IPS-11a (cell line): ENCODE measurements around the gene PPP1R13L.
"Not testable (repeated sequence)": the region's sequence is repeated elsewhere in the genome, so short reads cannot be mapped to it uniquely, and the experiment has no call there.

Experiments
- H3K4me3 ChIP-seq: one replicate; pipeline ENCODE4 v1.5.1; 2013; ENCODE audit warnings: low read depth, low read length, control low read depth

The PPP1R13L gene

GRCh38 chr19:45348367-45349125, 56.3 kb downstream of the PPP1R13L start:
- H3K4me3 ChIP-seq: no peak overlapping the region

DNA sequence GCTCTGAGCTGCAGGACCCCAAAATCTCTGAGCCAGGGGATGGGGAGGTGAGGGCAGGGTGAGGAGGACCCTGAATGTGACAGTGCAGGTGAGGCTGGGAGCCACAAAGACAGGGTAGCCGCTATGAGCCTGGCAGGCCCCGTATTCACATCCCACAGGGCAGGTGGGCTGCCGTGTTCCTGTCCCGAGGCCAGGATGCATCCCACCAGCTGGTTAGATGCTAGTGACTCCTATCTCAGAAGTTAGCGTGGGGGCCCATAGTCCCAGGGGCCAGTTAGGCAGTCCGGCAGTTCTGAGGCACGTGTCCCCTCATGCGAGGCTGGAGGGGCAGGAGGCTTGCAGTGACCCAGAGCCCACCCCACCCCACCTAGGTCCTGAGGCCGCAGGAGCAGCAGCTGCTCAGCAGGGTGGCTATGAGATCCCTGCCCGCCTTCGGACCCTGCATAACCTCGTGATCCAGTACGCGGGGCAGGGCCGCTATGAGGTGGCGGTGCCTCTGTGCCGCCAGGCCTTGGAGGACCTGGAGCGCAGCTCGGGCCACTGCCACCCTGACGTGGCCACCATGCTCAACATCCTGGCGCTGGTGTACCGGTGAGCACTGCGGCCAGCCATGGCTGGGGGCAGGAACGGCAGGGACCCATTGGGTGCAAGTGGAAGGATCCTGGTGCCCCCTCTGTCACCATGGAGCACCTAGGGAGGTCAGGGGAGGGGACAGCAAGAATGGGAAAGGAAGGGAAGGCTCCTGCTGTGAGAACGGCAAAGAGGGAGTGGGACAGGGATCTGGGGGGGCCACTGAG, 57.1 kb downstream of the PPP1R13L start:
- no peak overlapping the region for H3K4me3 ChIP-seq

GRCh38 chr19:45346449-45346848, 58.4 kb downstream of the PPP1R13L start:
- no peak overlapping the region for H3K4me3 ChIP-seq

DNA sequence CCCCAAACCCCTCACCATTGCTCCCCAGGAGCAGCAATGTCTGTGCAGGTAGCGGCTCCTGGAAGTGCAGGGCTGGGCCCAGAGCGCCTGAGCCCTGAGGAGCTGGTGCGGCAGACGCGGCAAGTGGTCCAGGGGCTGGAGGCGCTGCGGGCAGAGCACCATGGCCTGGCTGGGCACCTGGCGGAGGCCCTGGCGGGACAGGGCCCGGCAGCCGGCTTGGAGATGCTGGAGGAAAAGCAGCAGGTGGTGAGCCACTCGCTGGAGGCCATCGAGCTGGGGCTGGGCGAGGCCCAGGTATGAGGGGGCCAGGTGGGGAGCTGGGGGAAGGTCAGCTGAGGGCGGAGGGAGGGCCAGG, 59.4 kb downstream of the PPP1R13L start:
- no peak overlapping the region for H3K4me3 ChIP-seq

DNA sequence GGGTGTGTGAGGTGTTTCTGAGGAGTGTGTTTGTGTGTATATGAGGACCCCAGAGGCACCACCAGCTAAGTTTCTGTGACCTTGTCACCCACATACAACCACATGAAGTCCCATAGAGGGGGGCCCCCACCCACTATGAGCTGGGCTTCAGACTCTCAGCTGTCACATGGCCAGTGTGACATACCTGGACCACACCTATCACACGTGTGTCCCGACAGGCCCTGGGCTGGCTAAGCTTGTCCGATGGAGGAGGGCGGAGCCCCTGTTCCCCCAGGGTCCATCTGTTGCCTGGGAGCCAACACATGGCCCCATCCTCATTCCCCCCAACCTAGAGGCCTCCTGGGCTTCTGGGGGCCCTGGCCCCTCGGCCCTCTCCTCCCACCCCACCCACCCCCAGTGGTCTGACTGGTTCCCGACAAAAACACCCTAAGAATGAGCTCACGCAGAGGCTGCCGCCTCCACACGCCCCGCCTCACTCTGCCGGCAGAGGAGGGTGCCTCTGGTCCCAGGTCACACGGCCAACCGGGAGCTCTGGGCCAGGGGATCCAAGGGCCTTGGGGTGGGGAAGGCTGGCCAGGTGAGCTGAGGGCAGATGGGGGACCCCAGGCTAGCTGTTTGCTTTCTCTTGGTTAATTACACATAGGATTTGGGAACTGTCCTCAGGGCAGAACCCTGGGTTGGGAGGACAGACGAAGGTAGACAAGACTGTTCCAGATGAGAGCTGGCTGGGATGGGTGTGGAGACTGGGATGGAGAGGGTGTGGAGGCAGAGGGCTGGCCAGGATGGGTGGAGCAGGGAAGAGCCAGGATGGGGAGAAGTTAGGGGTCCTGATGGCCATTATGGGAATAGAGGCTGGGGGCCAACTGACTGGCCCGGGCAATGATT, 60.0 kb downstream of the PPP1R13L start:
- H3K4me3 ChIP-seq: no peak overlapping the region

DNA sequence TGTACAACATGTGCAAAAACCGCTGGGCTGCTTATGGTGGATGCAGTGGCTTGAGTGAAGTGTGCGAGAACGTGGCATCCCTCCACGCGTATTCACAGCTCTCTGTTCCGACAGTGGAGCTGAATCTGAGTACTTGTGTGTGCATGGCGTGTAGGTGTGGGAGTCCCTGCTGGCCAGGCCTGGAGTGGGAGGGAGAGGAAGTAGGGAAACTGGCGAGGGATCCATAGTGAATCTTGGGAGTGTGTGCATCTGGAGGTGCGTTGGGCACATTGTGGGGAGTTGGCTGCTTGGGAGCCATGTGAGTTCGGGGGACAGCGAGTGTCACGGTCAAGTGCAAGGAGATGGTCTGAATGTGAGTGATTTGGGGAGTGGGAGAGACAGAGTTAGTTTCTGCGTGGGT, 62.0 kb downstream of the PPP1R13L start:
- H3K4me3 ChIP-seq: no peak overlapping the region

GRCh38 chr19:45340899-45341453, 63.9 kb downstream of the PPP1R13L start:
- H3K4me3 ChIP-seq: peak overlapping the region; percentile 37

GRCh38 chr19:45340232-45340898, 64.5 kb downstream of the PPP1R13L start, which contains the start of gene KLC3:
Gene KLC3 (plus strand): TSS chr19:45340750. CDS start chr19:45345542, 4,792 bp downstream.
- H3K4me3 ChIP-seq: peak within 1 kb of the TSS; percentile 37

GRCh38 chr19:45339629-45340028, 65.2 kb downstream of the PPP1R13L start:
- no peak overlapping the region for H3K4me3 ChIP-seq

GRCh38 chr19:45336696-45337251, 68.1 kb downstream of the PPP1R13L start:
- no peak overlapping the region for H3K4me3 ChIP-seq

DNA sequence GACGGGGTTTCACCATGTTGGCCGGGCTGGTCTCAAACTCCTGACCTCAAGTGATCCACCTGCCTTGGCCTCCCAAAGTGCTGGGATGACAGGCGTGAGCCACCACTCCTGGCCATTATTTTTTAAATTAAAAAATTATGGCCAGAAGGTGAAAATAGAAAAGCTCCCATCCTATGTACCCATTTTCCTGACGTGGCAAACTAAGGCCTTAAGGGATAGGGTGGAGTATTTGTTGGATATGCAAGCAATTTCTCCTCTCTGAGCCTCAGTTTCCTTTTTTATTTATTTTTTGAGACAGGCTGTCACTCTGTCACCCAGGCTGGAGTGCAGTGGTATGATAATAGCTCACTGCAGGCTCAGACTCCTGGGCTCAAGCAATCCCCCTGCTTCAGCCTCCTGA, 70.0 kb downstream of the PPP1R13L start:
- H3K4me3 ChIP-seq: not testable (repeated sequence)

DNA sequence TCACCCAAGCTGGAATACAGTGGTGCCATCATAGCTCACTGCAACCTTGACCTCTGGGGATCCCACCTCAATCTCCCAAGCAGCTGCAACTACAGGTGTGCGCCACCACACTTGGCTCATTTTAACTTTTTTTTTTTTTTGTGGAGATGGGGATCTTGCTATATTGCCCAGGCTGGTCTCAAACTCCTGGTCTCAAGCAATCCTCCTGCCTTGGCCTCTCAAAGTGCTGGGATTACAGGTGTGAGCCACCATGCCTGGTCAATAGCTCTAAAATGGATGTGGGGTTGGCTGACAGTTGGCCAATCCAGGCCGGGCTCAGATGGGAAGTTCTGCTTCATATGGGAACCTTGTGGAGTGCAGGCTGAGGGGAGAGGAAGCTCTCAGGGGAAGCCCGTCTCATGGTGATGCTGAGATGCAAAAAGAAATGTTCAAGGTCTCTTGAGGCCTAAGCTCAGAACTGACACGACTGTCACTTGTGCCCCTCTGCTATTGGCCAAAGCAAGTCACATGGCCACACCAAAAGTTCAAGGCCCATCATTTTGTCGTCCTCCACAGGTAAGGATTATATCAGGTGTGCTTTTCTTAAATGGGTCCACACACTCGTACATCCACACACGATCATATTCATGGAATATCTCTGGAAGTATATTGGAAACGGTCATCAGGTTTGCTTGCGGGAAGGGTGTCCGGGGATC, 71.1 kb downstream of the PPP1R13L start:
- H3K4me3 ChIP-seq: no peak overlapping the region

GRCh38 chr19:45331411-45331810, 73.5 kb downstream of the PPP1R13L start:
- no peak overlapping the region for H3K4me3 ChIP-seq
